Thyroid gland (tissue), 4 donors: Measurements from ENCODE around the gene BRCC3.
A peak's percentile ranks its signal among the peaks of the same experiment; 100 is the strongest.

Experiments
- POLR2A ChIP-seq, 2 donors: fragments of 450-650 bp; IDR thresholded peaks; one replicate each; pipeline ENCODE4 v1.6.1; 2017; ENCODE audit warnings: antibody characterized with exemption in 2 of 2, mild to moderate bottlenecking in 2 of 2, moderate library complexity in 1 of 2
- TF ChIP-seq, protein P1 (sequence below), 6 experiments: fragments of 200-600 bp in 3 of 6; fragments of 450-650 bp in 3 of 6; sonication (generic) in 3 of 6; IDR thresholded peaks; one replicate each; pipeline ENCODE4 v1.5.1; 2016 to 2019; ENCODE audit warnings: antibody characterized with exemption in 6 of 6, mild to moderate bottlenecking in 2 of 6, inconsistent platforms in 1 of 6, moderate library complexity in 1 of 6

- TF ChIP-seq POLR2A (IDR thresholded peaks at IDR 0.05): no peak
- TF ChIP-seq, protein P1, sequence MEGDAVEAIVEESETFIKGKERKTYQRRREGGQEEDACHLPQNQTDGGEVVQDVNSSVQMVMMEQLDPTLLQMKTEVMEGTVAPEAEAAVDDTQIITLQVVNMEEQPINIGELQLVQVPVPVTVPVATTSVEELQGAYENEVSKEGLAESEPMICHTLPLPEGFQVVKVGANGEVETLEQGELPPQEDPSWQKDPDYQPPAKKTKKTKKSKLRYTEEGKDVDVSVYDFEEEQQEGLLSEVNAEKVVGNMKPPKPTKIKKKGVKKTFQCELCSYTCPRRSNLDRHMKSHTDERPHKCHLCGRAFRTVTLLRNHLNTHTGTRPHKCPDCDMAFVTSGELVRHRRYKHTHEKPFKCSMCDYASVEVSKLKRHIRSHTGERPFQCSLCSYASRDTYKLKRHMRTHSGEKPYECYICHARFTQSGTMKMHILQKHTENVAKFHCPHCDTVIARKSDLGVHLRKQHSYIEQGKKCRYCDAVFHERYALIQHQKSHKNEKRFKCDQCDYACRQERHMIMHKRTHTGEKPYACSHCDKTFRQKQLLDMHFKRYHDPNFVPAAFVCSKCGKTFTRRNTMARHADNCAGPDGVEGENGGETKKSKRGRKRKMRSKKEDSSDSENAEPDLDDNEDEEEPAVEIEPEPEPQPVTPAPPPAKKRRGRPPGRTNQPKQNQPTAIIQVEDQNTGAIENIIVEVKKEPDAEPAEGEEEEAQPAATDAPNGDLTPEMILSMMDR (IDR thresholded peaks at IDR 0.05): peak in 4 of 6 experiments; percentile 23 to 49 (median 32)
These were observed 22.2 kb upstream of the BRCC3 start for GRCh38 chrX:155048977-155049619.
